Activated CD8-positive, alpha-beta memory T cell treated with anti-CD3 and anti-CD28 coated beads, Interleukin-2, amount 50 U/mL, for 1 hour (primary cell): Measurements from ENCODE around the gene ZC3H18.

Experiments
- DNase-seq: peaks from one replicate; pipeline ENCODE4 v3.0.0-alpha.2; 2020; ENCODE audit errors: extremely low read depth

Gene ZC3H18

DNA sequence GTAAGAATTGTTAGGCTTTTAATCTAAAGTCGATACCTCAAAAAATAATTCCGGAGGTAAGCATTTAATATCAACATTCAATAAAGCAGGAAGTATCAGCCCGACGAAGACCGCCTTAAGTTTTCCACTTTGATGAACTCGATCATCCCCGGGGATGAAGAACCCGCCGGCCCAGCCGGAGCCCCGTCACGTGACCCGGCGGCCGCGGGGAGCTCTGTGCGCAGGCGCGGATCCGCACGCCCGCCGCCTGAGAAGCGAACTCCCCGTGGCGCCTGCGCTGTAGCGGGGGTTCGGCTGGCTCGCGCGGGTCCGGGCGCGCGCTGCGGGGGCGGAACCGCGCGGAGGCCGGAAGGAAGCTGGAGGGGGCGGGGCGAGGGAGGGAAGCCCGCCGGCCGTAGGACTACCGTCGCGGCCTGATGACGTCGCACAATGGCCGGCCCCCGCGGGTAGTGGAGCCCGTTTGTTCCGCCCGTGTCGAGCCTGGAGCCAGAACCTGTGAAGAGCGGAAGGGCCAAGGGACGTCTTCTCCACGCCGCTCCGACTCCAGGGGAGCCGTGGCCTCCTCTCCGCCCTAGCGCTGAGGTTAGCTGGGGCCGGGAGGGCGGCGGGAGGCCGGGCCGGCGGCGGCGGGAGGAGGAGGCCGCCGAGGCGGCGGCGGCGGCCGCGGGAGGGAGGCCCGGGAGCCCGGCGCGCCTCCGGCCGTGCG, at the start of gene ZC3H18:
Gene ZC3H18 (plus strand): TSS at position 419 of the 706 bp plus-strand sequence. CDS start 6,721 bp downstream, outside the sequence.
- DNase-seq = peak; percentile 92

DNA sequence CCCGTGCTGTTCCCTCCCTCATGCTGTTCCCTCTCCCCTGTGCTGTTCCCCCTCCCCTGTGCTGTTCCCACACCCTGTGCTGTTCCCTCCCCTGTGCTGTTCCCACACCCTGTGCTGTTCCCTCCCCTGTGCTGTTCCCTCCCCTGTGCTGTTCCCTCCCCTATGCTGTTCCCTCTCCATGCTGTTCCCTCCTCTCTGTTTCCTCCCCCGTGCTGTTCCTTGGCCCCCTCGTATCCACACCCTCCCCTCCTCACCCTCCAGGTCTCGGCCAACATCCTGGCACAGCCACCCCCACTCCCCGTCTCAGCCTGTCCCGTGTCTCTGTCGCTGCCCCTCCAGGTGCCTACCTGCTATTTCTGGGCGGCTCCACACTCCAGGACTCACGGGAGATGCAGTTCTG, 48.5 kb upstream of the ZC3H18 start:
- DNase-seq = no peak

DNA sequence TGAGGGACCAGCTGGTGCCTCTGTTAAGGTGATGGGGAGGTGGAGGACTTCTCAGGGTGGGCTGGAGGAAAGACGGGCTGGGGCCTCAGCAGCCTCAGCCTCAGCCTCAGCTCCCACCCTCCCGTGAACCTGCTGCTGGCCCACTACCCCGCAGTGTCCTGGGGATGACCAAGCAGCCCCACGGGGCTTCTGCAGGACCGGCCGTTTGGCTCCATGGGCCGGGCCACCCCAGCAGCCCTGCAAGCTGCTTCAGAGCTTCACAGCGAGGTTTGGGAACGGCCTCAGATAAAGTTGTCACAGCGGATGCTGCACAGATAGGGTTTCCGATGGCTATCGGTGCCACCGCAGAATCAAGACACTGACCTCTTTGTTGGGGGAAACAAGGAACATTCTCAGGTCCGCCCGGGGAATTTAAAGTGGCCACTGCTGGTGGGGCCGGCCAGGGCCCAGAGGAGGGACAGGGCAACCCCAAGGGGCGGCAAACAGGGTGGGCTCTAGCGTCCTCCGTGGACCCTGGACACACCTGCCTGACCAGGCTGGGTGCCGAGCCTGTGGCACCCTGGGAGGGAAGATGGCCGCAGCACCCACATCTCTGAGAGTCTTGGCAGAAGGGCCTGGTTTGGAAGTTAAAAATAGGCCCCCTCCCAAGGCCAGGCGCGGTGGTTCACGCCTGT, 47.8 kb upstream of the ZC3H18 start:
- no peak for DNase-seq

GRCh38 chr16:88523309-88524161, 46.7 kb upstream of the ZC3H18 start:
- DNase-seq = no peak

DNA sequence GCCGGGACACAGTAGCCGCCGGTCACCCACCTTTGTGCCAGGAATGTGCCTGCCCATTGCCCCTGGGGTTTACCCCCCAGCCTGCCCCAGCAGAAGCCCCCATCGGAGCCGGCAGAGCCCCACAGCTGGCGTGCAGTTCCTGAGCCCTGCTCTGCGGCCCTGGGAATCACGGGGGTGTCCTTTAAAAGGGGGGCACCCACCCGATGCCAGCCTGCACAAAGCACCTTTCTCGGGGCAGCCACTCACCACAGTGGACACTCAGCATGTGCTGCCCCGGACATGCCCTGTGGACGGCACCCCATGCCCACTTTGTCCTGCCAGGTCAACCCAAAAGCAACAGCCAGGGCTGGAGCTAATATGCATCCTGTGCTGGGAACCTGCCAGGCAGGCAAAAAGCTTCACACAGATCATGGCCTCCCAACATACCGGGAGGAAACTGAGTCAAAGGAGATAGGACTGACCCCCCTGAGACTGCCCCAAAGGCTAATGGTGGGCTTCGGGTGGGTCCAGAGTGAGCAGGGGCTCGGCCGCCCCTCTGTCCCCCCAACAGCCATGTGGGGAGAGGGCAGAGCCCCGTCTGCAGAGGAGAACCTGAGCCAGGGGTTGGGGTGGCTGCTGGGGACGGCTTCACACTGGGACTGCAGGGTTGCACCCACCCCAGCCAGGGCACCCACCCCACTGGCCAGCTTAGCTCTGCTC, 45.8 kb upstream of the ZC3H18 start:
- no peak for DNase-seq

GRCh38 chr16:88524973-88525662, 45.1 kb upstream of the ZC3H18 start:
- no peak for DNase-seq

DNA sequence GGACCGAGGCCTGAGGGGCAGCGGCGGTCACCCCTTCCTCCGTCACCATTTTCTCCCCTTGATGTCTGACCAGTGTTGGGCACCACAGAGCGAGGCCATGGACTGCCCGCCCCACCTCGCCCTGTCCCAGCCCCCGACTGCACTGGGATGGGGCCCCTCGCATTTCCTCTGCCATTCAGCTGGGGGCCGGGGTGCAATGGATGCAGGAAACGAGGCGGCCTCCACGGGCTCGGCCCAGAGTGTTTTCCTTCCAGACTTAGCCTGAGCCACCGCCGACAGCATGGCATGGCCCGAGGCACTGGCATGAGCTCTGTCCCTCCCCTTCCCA, 44.6 kb upstream of the ZC3H18 start:
- DNase-seq = no peak

- DNase-seq = no peak
These were observed 43.9 kb upstream of the ZC3H18 start for GRCh38 chr16:88526008-88526905.

GRCh38 chr16:88526906-88527185, 43.4 kb upstream of the ZC3H18 start:
- no peak for DNase-seq

GRCh38 chr16:88527186-88527936, 42.8 kb upstream of the ZC3H18 start:
- no peak for DNase-seq

GRCh38 chr16:88527937-88528743, 42.1 kb upstream of the ZC3H18 start:
- no peak for DNase-seq

- no peak for DNase-seq
These were observed 41.3 kb upstream of the ZC3H18 start for GRCh38 chr16:88528902-88529318.

DNA sequence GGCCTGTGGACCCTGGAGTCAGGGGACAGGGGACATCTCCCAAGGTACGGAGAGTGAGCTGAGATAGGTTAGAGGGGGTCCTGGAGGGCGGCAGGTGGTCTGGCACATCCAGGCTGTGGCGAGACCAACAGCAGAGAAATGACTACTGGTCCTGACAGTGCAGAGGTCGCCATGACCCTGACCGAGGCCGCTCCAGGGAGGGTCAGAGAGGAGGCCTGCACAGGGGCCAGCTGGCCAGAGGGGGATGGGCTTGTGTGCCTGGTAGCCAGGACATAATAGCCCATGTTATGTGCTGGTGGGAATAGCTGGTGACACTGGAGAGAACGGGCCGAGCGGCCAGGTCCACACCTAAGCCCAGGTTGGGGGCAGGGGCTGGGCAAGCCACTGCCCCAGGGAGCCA, 40.6 kb upstream of the ZC3H18 start:
- no peak for DNase-seq

DNA sequence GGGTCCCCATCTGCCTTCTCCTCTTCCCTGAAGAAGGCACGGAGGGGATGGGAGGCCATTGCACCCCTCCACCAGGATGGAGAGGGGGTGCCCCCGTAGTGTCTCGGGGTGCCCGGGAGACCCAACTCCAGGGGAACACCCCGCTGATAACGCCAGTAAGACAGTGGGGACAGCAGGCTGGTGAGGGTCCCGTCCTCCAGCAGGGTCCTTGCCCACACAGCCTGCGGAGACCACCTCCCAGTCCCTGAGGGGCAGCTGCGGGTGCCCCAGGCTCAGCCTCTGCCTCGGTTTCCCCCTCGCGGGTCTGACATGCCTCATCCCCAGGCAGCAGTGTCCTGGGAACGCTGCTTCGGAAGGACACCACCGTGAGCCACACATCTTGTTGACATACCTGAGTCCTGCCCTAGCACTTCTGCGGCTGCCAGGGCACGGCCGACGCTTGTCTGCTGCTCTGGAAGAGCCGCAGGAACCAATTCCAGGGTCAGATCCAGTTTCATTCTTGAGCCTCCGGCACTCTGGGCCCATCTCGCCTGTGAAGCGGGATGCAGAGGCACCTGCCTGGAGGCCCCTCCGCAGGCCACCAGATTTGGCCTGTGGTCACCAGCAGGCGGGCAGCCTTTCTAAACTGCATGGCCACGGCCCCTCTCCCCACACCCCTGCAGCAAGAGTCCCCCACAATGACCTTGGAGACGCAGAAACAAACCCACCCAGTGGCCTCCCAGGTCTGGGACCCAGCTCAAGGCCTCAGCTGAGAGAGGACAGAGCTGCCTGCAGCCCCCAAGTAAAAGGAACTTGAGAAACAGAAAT, 39.9 kb upstream of the ZC3H18 start:
- no peak for DNase-seq

GRCh38 chr16:88530858-88531203, 39.4 kb upstream of the ZC3H18 start:
- DNase-seq = no peak

DNA sequence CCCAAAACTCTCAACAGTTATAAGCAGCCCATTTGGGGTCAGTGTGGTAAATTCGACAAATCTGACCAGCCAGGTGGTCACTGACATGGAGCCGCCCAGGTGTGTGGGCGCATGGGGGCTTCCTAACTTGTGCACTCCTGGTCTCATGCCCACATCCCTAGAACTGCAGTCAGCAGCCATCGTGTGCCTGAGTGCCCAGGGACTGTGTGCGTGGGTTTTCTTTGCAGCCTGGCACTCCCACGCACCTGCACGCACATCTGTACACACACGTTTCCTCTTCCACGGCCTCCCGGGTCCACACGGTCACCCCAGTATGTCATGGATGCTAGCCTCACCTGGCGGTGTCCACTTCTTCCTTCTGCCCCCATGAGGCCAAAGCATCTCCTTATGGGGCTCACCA, 38.9 kb upstream of the ZC3H18 start:
- no peak for DNase-seq

- DNase-seq = no peak
These were observed 38.2 kb upstream of the ZC3H18 start for GRCh38 chr16:88531931-88532433.
